OCI-LY7 (cell line): ENCODE measurements around the gene TMEM196. TPM values are rescaled to one million over a fixed set of nuclear protein-coding genes. Genes with fewer than 3 reads are reported as not detected.

Experiments used
- BruUV-seq: library from RNA; stranded (reverse); fragments of 400-500 nt; replicated peaks from 2 replicates; lab custom pipeline; 2021; lab: Mats Ljungman, UMichigan
- CTCF ChIA-PET: fragments of 300-600 bp; sonication (Branson Sonifier 250); formaldehyde crosslinking; loops from one replicate; lab custom pipeline; 2022; ENCODE audit warnings: antibody characterized with exemption; ENCODE audit not compliant: unreplicated experiment; lab: Charles Lee
- POLR2A ChIA-PET: fragments of 300-600 bp; sonication (Branson Sonifier 250); formaldehyde crosslinking; loops from one replicate; lab custom pipeline; 2022; ENCODE audit warnings: antibody characterized with exemption; lab: Charles Lee
- DNase-seq: peaks from one replicate; pipeline ENCODE4 v3.0.0-alpha.2; 2015; ENCODE audit warnings: low spot score
- H2AFZ ChIP-seq: fragments of 200-600 bp; sonication (generic), shearing (Covaris generic); 2 replicates; pipeline ENCODE4 v1.6.1; 2014; ENCODE audit warnings: mild to moderate bottlenecking, antibody characterized with exemption, low read length, moderate library complexity
- H3K27ac ChIP-seq: fragments of 200-600 bp; sonication (generic); 2 replicates; pipeline ENCODE4 v1.5.1; 2014; ENCODE audit warnings: mixed run types, low read depth, mild to moderate bottlenecking, moderate library complexity, low read length, inconsistent platforms; ENCODE audit not compliant: poor library complexity, severe bottlenecking
- H3K36me3 ChIP-seq: fragments of 200-600 bp; sonication (generic); 2 replicates; pipeline ENCODE4 v1.6.1; 2014; ENCODE audit warnings: mild to moderate bottlenecking, antibody characterized with exemption, low read length, moderate library complexity, mixed read lengths; ENCODE audit not compliant: insufficient read depth
- H3K4me1 ChIP-seq: fragments of 200-600 bp; sonication (generic); 2 replicates; pipeline ENCODE4 v1.5.1; 2014; ENCODE audit warnings: mild to moderate bottlenecking, low read length; ENCODE audit not compliant: insufficient read depth, poor library complexity, severe bottlenecking
- H3K4me2 ChIP-seq: fragments of 200-600 bp; sonication (generic); 2 replicates; pipeline ENCODE4 v1.6.1; 2014; ENCODE audit warnings: mild to moderate bottlenecking, low read length
- H3K4me3 ChIP-seq: fragments of 200-600 bp; sonication (generic); 2 replicates; pipeline ENCODE4 v1.5.1; 2014; ENCODE audit warnings: mild to moderate bottlenecking, low read depth, low read length; ENCODE audit not compliant: poor library complexity, severe bottlenecking
- H3K79me2 ChIP-seq: fragments of 200-600 bp; sonication (generic); 2 replicates; pipeline ENCODE4 v1.6.1; 2016; ENCODE audit warnings: low read depth, mild to moderate bottlenecking, low read length, moderate library complexity, mixed read lengths; ENCODE audit not compliant: insufficient read depth
- H3K9me2 ChIP-seq: fragments of 200-600 bp; sonication (generic); 2 replicates; pipeline ENCODE4 v1.6.1; 2016; ENCODE audit warnings: mild to moderate bottlenecking, low read length, mixed read lengths; ENCODE audit not compliant: insufficient read depth
- H3K9me3 ChIP-seq: fragments of 200-600 bp; sonication (generic); 2 replicates; pipeline ENCODE4 v1.6.1; 2014; ENCODE audit warnings: mild to moderate bottlenecking, mixed run types, low read length, mixed read lengths
- H4K20me1 ChIP-seq: fragments of 200-600 bp; sonication (generic); 2 replicates; pipeline ENCODE4 v1.6.1; 2014; ENCODE audit warnings: mild to moderate bottlenecking, antibody characterized with exemption, low read length, moderate library complexity, mixed read lengths; ENCODE audit not compliant: insufficient read depth
- EZH2phosphoT487 ChIP-seq: fragments of 200-600 bp; sonication (generic); IDR thresholded peaks from 2 replicates; pipeline ENCODE4 v1.6.1; 2018; ENCODE audit warnings: low read depth, borderline replicate concordance, mild to moderate bottlenecking, mixed run types, antibody characterized with exemption, low read length, moderate library complexity, mixed read lengths
- intact Hi-C: fragments of 100-400 bp; cut with micrococcal nuclease; formaldehyde crosslinking; loops from one replicate; pipeline ENCODE4 v1.10.0; 2022; ENCODE audit not compliant: unreplicated experiment
- total RNA-seq, 2 experiments: library from RNA; depleted of rRNA in 1 of 2; stranded (reverse); fragments of >200 nt in 1 of 2; shearing (Covaris generic) in 1 of 2; gene quantifications; 2 replicates each; pipeline ENCODE4 v1.2.3, GENCODE V29; 2014 to 2022
- TF ChIP-seq, protein P1 (sequence below): fragments of 200-600 bp; sonication (generic); conservative IDR thresholded peaks from 2 replicates; pipeline ENCODE4 v1.5.1; 2014; ENCODE audit warnings: mild to moderate bottlenecking, antibody characterized with exemption, low read length, moderate library complexity, mixed read lengths

Gene TMEM196
- total RNA-seq, 2 experiments from 2014 or later, result not detected

DNA sequence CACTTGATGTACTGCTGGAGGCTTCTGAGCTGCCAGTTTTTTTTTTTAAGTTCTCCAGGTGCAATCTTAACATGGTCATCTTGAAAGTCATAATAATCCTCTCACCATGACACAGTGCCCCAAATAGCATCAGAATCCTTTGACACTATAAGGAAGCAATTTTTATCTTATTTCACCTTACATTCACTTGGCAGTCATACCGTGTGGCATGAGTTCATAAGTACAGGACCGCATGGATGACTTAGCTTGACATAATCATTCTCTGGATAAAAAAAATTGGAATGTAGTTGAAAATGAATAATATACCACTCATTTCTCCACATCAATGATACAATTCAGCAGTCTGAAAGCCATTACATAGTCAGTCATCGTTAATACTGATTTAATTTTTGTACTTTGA is 25.6 kb upstream of the TMEM196 start:
- no peaks in the 10 kb centered on the region for H3K36me3 ChIP-seq
- H2AFZ ChIP-seq, result no peak overlapping the region
- ChIA-PET POLR2A (interaction anchor here (0.6 kb wide), 1 partner anchor 1492 kb away, joined by 3 read pairs; no protein-coding TSS in a partner anchor), CTCF (no interaction called here)
- H4K20me1 ChIP-seq, result no peaks in the 10 kb centered on the region
- BruUV-seq, result no TSS peak
- no peak for DNase-seq
- H3K4me1 ChIP-seq, result no peaks in the 10 kb centered on the region
- no peak overlapping the region for H3K27ac ChIP-seq
- H3K4me2 ChIP-seq, result no peak overlapping the region
- H3K4me3 ChIP-seq, result no peak overlapping the region
- no peaks in the 10 kb centered on the region for H3K9me3 ChIP-seq
- peaks cover 4% of the 10 kb centered on the region; the same call in 1 of the 2 replicates for H3K9me2 ChIP-seq
- TF ChIP-seq EZH2phosphoT487, result no peak
- TF ChIP-seq, protein P1, sequence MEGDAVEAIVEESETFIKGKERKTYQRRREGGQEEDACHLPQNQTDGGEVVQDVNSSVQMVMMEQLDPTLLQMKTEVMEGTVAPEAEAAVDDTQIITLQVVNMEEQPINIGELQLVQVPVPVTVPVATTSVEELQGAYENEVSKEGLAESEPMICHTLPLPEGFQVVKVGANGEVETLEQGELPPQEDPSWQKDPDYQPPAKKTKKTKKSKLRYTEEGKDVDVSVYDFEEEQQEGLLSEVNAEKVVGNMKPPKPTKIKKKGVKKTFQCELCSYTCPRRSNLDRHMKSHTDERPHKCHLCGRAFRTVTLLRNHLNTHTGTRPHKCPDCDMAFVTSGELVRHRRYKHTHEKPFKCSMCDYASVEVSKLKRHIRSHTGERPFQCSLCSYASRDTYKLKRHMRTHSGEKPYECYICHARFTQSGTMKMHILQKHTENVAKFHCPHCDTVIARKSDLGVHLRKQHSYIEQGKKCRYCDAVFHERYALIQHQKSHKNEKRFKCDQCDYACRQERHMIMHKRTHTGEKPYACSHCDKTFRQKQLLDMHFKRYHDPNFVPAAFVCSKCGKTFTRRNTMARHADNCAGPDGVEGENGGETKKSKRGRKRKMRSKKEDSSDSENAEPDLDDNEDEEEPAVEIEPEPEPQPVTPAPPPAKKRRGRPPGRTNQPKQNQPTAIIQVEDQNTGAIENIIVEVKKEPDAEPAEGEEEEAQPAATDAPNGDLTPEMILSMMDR, result no peak
- intact Hi-C loops, result no loop called here
- no peaks in the 10 kb centered on the region for H3K79me2 ChIP-seq

DNA sequence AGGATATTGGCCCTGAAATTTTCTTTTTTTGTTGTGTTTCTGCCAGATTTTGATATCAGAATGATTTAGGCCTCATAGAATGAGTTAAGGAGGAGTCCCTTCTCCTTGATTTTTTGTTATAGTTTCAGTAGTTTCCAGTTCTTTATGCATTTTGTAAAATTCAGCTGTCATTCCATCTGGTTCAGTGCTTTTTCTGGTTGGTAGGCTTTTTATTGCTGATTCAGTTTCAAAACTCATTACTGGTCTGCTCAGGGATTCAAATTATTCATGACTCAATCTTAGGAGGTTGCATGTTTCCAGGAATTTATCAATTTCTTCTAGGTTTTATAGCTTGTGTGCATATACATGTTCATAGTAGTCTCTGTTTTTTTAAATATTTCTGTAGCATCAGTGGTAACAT is 10.1 kb upstream of the TMEM196 start:
- no peak for TF ChIP-seq EZH2phosphoT487
- TF ChIP-seq, protein P1, result no peak
- Histone ChIP-seq H3K4me1 (no peaks in the 10 kb centered on the region), H3K9me3 (no peaks in the 10 kb centered on the region), H3K4me2 (no peak overlapping the region), H3K4me3 (no peak overlapping the region), H3K36me3 (no peaks in the 10 kb centered on the region), H4K20me1 (no peaks in the 10 kb centered on the region), H2AFZ (no peak overlapping the region), H3K27ac (no peak overlapping the region), H3K79me2 (no peaks in the 10 kb centered on the region), H3K9me2 (no peaks in the 10 kb centered on the region)
- no TSS peak for BruUV-seq
- intact Hi-C loops, result no loop called here
- CTCF ChIA-PET, result no interaction called here
- no peak for DNase-seq
- POLR2A ChIA-PET, result no interaction called here

DNA sequence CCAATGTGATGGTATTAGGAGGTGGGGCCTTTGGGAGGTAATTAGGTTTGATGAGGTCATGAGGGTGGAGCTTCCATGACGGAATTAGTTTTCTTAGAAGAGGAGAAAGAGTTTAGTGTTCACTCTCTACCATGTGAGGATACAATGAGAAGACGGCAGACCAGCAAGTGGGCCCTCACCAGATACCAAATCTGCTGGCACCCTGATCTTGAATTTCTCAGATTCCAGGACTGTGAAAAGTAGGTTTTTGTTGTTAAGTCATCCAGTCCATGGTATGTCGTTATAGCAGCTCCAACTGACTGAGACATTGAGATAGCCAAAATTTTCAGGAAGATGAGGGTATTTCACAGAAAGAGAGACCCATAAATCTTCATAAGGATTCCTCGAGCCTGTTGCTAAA is 3.6 kb upstream of the TMEM196 start:
- H3K79me2 ChIP-seq, result no peaks in the 10 kb centered on the region
- no peaks in the 10 kb centered on the region for H4K20me1 ChIP-seq
- no peaks in the 10 kb centered on the region for H3K4me1 ChIP-seq
- no peaks in the 10 kb centered on the region for H3K9me2 ChIP-seq
- no peak overlapping the region for H3K27ac ChIP-seq
- H3K4me2 ChIP-seq, result no peak overlapping the region
- TF ChIP-seq, protein P1, result no peak
- no peak for TF ChIP-seq EZH2phosphoT487
- H2AFZ ChIP-seq, result no peak overlapping the region
- POLR2A ChIA-PET, result no interaction called here
- no peaks in the 10 kb centered on the region for H3K9me3 ChIP-seq
- no peak overlapping the region for H3K4me3 ChIP-seq
- no TSS peak for BruUV-seq
- DNase-seq, result no peak
- intact Hi-C loops, result no loop called here
- H3K36me3 ChIP-seq, result no peaks in the 10 kb centered on the region
- CTCF ChIA-PET, result no interaction called here
